HL-60 (cell line): ENCODE measurements around the gene SPSB4.

Source experiments
- DNase-seq, 2 experiments: peaks; one replicate each; pipeline ENCODE4 v3.0.0-alpha.2; 2010 to 2020; ENCODE audit warnings: low read depth in 1 of 2, low spot score in 1 of 2
- H3K27ac ChIP-seq: fragments of 250-450 bp; sonication (Bioruptor Pico); replicated peaks from 2 replicates; pipeline ENCODE4 v1.5.1; 2020; ENCODE audit warnings: mild to moderate bottlenecking, moderate library complexity
- H3K27me3 ChIP-seq: fragments of 250-450 bp; sonication (Bioruptor Pico); 2 replicates; pipeline ENCODE4 v1.5.1; 2021; ENCODE audit warnings: mild to moderate bottlenecking, moderate library complexity; ENCODE audit not compliant: insufficient read depth, poor library complexity, severe bottlenecking
- H3K4me3 ChIP-seq: replicated peaks from 2 replicates; pipeline ENCODE4 v1.5.1; 2011; ENCODE audit warnings: mild to moderate bottlenecking, control low read depth, low read length; ENCODE audit not compliant: insufficient read depth
- GABPA ChIP-seq: IDR thresholded peaks from 2 replicates; pipeline ENCODE4 v1.6.1; 2012; ENCODE audit warnings: low read depth
- POLR2AphosphoS5 ChIP-seq: IDR thresholded peaks from 2 replicates; pipeline ENCODE4 v1.6.1; 2012; ENCODE audit warnings: low read depth
- REST ChIP-seq: IDR thresholded peaks from 2 replicates; pipeline ENCODE4 v1.6.1; 2012; ENCODE audit warnings: low read depth; ENCODE audit not compliant: insufficient replicate concordance
- SPI1 ChIP-seq: IDR thresholded peaks from 2 replicates; pipeline ENCODE4 v1.6.1; 2012; ENCODE audit warnings: low read depth, mild to moderate bottlenecking, borderline replicate concordance
- TF ChIP-seq, protein P1 (sequence below): IDR thresholded peaks from one replicate; pipeline ENCODE4 v1.5.1; 2011; ENCODE audit warnings: low read length, control low read depth, inconsistent platforms; ENCODE audit not compliant: insufficient read depth

The SPSB4 gene

GRCh38 chr3:141193066-141193830, 142.1 kb downstream of the SPSB4 start:
- no peak overlapping the region for H3K27ac ChIP-seq
- no peak overlapping the region for H3K4me3 ChIP-seq
- no peak for DNase-seq
- peaks cover 3% of the 10 kb centered on the region for H3K27me3 ChIP-seq
- TF ChIP-seq GABPA = no peak
- TF ChIP-seq, protein P1, sequence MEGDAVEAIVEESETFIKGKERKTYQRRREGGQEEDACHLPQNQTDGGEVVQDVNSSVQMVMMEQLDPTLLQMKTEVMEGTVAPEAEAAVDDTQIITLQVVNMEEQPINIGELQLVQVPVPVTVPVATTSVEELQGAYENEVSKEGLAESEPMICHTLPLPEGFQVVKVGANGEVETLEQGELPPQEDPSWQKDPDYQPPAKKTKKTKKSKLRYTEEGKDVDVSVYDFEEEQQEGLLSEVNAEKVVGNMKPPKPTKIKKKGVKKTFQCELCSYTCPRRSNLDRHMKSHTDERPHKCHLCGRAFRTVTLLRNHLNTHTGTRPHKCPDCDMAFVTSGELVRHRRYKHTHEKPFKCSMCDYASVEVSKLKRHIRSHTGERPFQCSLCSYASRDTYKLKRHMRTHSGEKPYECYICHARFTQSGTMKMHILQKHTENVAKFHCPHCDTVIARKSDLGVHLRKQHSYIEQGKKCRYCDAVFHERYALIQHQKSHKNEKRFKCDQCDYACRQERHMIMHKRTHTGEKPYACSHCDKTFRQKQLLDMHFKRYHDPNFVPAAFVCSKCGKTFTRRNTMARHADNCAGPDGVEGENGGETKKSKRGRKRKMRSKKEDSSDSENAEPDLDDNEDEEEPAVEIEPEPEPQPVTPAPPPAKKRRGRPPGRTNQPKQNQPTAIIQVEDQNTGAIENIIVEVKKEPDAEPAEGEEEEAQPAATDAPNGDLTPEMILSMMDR = no peak
- no peak for TF ChIP-seq REST
- no peak for TF ChIP-seq POLR2AphosphoS5
- no peak for TF ChIP-seq SPI1
